Measurements from ENCODE around the gene FSTL4. TPM values are rescaled to one million over a fixed set of nuclear protein-coding genes. Genes with fewer than 3 reads are reported as not detected.

The FSTL4 gene
- total RNA-seq, 2 donors from 2014 or later = 4.4 to 5.5 TPM

- Histone ChIP-seq H3K4me3 (ENCODE audit: low read length) (no peak overlapping the region), H3K9me3 (ENCODE audit: control insufficient read depth, low read length) (no peaks in the 10 kb centered on the region), H3K9ac (ENCODE audit: extremely low read depth, low read length, poor library complexity, severe bottlenecking) (no peak overlapping the region), H3K27me3 (ENCODE audit: control insufficient read depth, insufficient read depth, low read length, poor library complexity, severe bottlenecking) (no peaks in the 10 kb centered on the region), H3K36me3 (ENCODE audit: control insufficient read depth, insufficient read depth, low read length) (no peaks in the 10 kb centered on the region), H3K27ac (ENCODE audit: low read depth, low read length) (no peak overlapping the region), H3K4me1 (ENCODE audit: control insufficient read depth, insufficient read depth, low read length) (no peaks in the 10 kb centered on the region)
- Mint-ChIP-seq H3K4me3 (no peak overlapping the region), H3K4me1 (no peaks in the 10 kb centered on the region), H3K27me3 (ENCODE audit: insufficient read depth) (no peaks in the 10 kb centered on the region), H3K9me3 (peaks cover 6% of the 10 kb centered on the region), H3K36me3 (ENCODE audit: low read depth) (no peaks in the 10 kb centered on the region), H3K27ac (no peak overlapping the region)
- no peak for TF ChIP-seq CTCF (conservative IDR thresholded peaks at IDR 0.05)
- no peak for DNase-seq
- WGBS, 2 experiments (ENCODE audit: insufficient coverage in 1 of 2, insufficient read length in 1 of 2) = 93 to 100% methylated on average over 1 to 3 of the region's 3 CpGs
Measured at GRCh38 chr5:133243196-133243595, 369.1 kb downstream of the FSTL4 start.

GRCh38 chr5:133242221-133242835 lies 370.0 kb downstream of the FSTL4 start:
- Histone ChIP-seq H3K4me3 (ENCODE audit: low read length) (no peak overlapping the region), H3K36me3 (ENCODE audit: control insufficient read depth, insufficient read depth, low read length) (no peaks in the 10 kb centered on the region), H3K9me3 (ENCODE audit: control insufficient read depth, low read length) (no peaks in the 10 kb centered on the region), H3K27ac (ENCODE audit: low read depth, low read length) (no peak overlapping the region), H3K4me1 (ENCODE audit: control insufficient read depth, insufficient read depth, low read length) (no peaks in the 10 kb centered on the region), H3K9ac (ENCODE audit: extremely low read depth, low read length, poor library complexity, severe bottlenecking) (no peak overlapping the region), H3K27me3 (ENCODE audit: control insufficient read depth, insufficient read depth, low read length, poor library complexity, severe bottlenecking) (no peaks in the 10 kb centered on the region)
- H3K27me3 Mint-ChIP-seq (ENCODE audit: insufficient read depth) = no peaks in the 10 kb centered on the region
- H3K9me3 Mint-ChIP-seq = peaks cover 6% of the 10 kb centered on the region
- H3K4me1 Mint-ChIP-seq = peaks cover 3% of the 10 kb centered on the region
- no peak for TF ChIP-seq CTCF (conservative IDR thresholded peaks at IDR 0.05)
- H3K4me3 Mint-ChIP-seq = no peak overlapping the region
- 89 to 100% methylated on average over 3 to 4 of the region's 4 CpGs for WGBS, 2 experiments (ENCODE audit: insufficient coverage in 1 of 2, insufficient read length in 1 of 2)
- no peak overlapping the region for H3K27ac Mint-ChIP-seq
- no peaks in the 10 kb centered on the region for H3K36me3 Mint-ChIP-seq (ENCODE audit: low read depth)
- DNase-seq = no peak

GRCh38 chr5:133241179-133242092 lies 370.9 kb downstream of the FSTL4 start:
- Mint-ChIP-seq H3K4me1 (peaks cover 12% of the 10 kb centered on the region), H3K4me3 (no peak overlapping the region), H3K9me3 (peaks cover 6% of the 10 kb centered on the region), H3K27ac (no peak overlapping the region), H3K27me3 (ENCODE audit: insufficient read depth) (no peaks in the 10 kb centered on the region), H3K36me3 (ENCODE audit: low read depth) (no peaks in the 10 kb centered on the region)
- Histone ChIP-seq H3K4me3 (ENCODE audit: low read length) (no peak overlapping the region), H3K27me3 (ENCODE audit: control insufficient read depth, insufficient read depth, low read length, poor library complexity, severe bottlenecking) (no peaks in the 10 kb centered on the region), H3K9ac (ENCODE audit: extremely low read depth, low read length, poor library complexity, severe bottlenecking) (no peak overlapping the region), H3K36me3 (ENCODE audit: control insufficient read depth, insufficient read depth, low read length) (no peaks in the 10 kb centered on the region), H3K27ac (ENCODE audit: low read depth, low read length) (no peak overlapping the region), H3K9me3 (ENCODE audit: control insufficient read depth, low read length) (no peaks in the 10 kb centered on the region), H3K4me1 (ENCODE audit: control insufficient read depth, insufficient read depth, low read length) (no peaks in the 10 kb centered on the region)
- no peak for TF ChIP-seq CTCF (conservative IDR thresholded peaks at IDR 0.05)
- 87 to 93% methylated on average over 7 to 8 of the region's 8 CpGs for WGBS, 2 experiments (ENCODE audit: insufficient coverage in 1 of 2, insufficient read length in 1 of 2)
- DNase-seq = no peak
